K562 (cell line): ENCODE results near the gene RHPN2. TPM values are rescaled to one million over a fixed set of nuclear protein-coding genes. Genes with fewer than 3 reads are reported as not detected.

Experiments
- ATF1 ChIP-seq, 2 experiments: fragments of 450-650 bp in 1 of 2; IDR thresholded peaks; 2 replicates each; pipeline ENCODE4 v1.6.1; 2016; ENCODE audit warnings: missing compliant biosample characterization in 1 of 2, missing genetic modification characterization in 1 of 2
- CAMTA2 ChIP-seq: fragments of 250-450 bp; sonication (Bioruptor Pico); conservative IDR thresholded peaks from 2 replicates; pipeline ENCODE4 v1.5.1; 2022
- FOXJ2 ChIP-seq: fragments of 200-800 bp; sonication (Bioruptor generic); IDR thresholded peaks from 2 replicates; pipeline ENCODE4 v1.6.1; 2016; ENCODE audit warnings: missing genetic modification characterization, missing compliant biosample characterization
- FOXJ3 ChIP-seq: sonication (generic); formaldehyde crosslinking; IDR thresholded peaks from 2 replicates; pipeline ENCODE4 v1.4.0; 2020; ENCODE audit warnings: mild to moderate bottlenecking, missing genetic modification reagents
- HSF4 ChIP-seq: fragments of 250-450 bp; sonication (Bioruptor Pico); IDR thresholded peaks from 2 replicates; pipeline ENCODE4 v2.1.2; 2022; ENCODE audit warnings: mild to moderate bottlenecking, moderate library complexity, borderline replicate concordance
- POLR2AphosphoS5 ChIP-seq: IDR thresholded peaks from 2 replicates; pipeline ENCODE4 v1.6.1; 2011; ENCODE audit warnings: mild to moderate bottlenecking, low read depth, low read length, moderate library complexity; ENCODE audit not compliant: control insufficient read depth, insufficient read depth
- RNF2 ChIP-seq: sonication (generic); IDR thresholded peaks from 2 replicates; pipeline ENCODE4 v1.6.1; 2016
- SRSF7 ChIP-seq: fragments of 200-400 bp; formaldehyde crosslinking; optimal IDR thresholded peaks from 2 replicates; pipeline ENCODE3; 2017; ENCODE audit warnings: mild to moderate bottlenecking, low read depth, low read length
- TARDBP ChIP-seq: fragments of 450-650 bp; IDR thresholded peaks from 2 replicates; pipeline ENCODE4 v1.6.1; 2016
- TCF7L2 ChIP-seq: fragments of 150-350 bp; IDR thresholded peaks from 2 replicates; pipeline ENCODE4 v1.6.1; 2016; ENCODE audit warnings: low read depth, mild to moderate bottlenecking, low read length, moderate library complexity
- TRIM28 ChIP-seq: fragments of 450-650 bp; IDR thresholded peaks from 2 replicates; pipeline ENCODE4 v1.6.1; 2017
- ZFP36 ChIP-seq: fragments of 150-350 bp; IDR thresholded peaks from 2 replicates; pipeline ENCODE4 v1.6.1; 2018; ENCODE audit warnings: low read length, low read depth; ENCODE audit not compliant: partially characterized antibody
- ZNF175 ChIP-seq: fragments of 200-800 bp; sonication (Bioruptor generic); IDR thresholded peaks from 2 replicates; pipeline ENCODE4 v1.6.1; 2016; ENCODE audit warnings: low read depth, mild to moderate bottlenecking, missing genetic modification characterization, missing compliant biosample characterization
- polyA plus RNA-seq, 8 experiments: library from polyadenylated mRNA; depleted of rRNA in 4 of 8; stranded (reverse) in 5 of 8; unstranded in 3 of 8; fragments of >200 nt; fragmentation: Nextera tagmentation in 2 of 8; fragmentation: Illumina TruSeq in 1 of 8; extraction: Ambion mirVana in 2 of 8; extraction: Trizol in 1 of 8; gene quantifications; 2 replicates each; pipeline versions ENCODE4 v1.2.1 to v1.2.3, GENCODE V29; 2011 to 2014; ENCODE audit warnings: inconsistent platforms in 1 of 8, missing spikeins in 1 of 8
- total RNA-seq, 7 experiments: library from RNA; depleted of rRNA in 6 of 7; stranded (reverse); fragments of >200 nt in 6 of 7; fragmentation: Illumina TruSeq in 2 of 7; extraction: Trizol in 2 of 7; gene quantifications; 2 replicates each; pipeline versions ENCODE4 v1.2.1 to v1.2.3, GENCODE V29; 2011 to 2021; ENCODE audit warnings: low replicate concordance in 1 of 7
- TF ChIP-seq, protein P1 (sequence below), 2 experiments: fragments of 450-650 bp; IDR thresholded peaks; 2 replicates each; pipeline ENCODE4 v1.6.1; 2018; ENCODE audit warnings: mild to moderate bottlenecking in 2 of 2, low read depth in 1 of 2; ENCODE audit not compliant: partially characterized antibody in 2 of 2
- TF ChIP-seq, protein P2 (sequence below): sonication (generic); formaldehyde crosslinking; IDR thresholded peaks from 2 replicates; pipeline ENCODE4 v1.9.0; 2022; ENCODE audit warnings: mild to moderate bottlenecking, missing genetic modification reagents
- TF ChIP-seq, protein P3 (sequence below): fragments of 250-450 bp; sonication (Bioruptor Pico); IDR thresholded peaks from 2 replicates; pipeline ENCODE4 v1.8.0; 2022; ENCODE audit warnings: moderate library complexity, mild to moderate bottlenecking, inconsistent platforms
- TF ChIP-seq, protein P4 (sequence below), 2 experiments: IDR thresholded peaks; 2 replicates each; pipeline ENCODE4 v1.6.1; 2011; ENCODE audit warnings: borderline replicate concordance in 1 of 2, control low read depth in 1 of 2, low read depth in 1 of 2, low read length in 1 of 2, mild to moderate bottlenecking in 1 of 2, mixed read lengths in 1 of 2, moderate library complexity in 1 of 2; ENCODE audit not compliant: insufficient read depth in 1 of 2, insufficient read length in 1 of 2, poor library complexity in 1 of 2, severe bottlenecking in 1 of 2; ENCODE audit errors: extremely low read depth in 1 of 2
- TF ChIP-seq, protein P5 (sequence below): sonication (generic); formaldehyde crosslinking; IDR thresholded peaks from 2 replicates; pipeline ENCODE4 v1.8.1; 2023; ENCODE audit warnings: mild to moderate bottlenecking, missing genetic modification reagents, moderate library complexity

Gene RHPN2
- total and polyA plus RNA-seq, 9 of the 15 experiments (the other 6 are each of a cell fraction or from before 2014, with no cell fraction given) = 0.63 to 9.9 (median 3.2) TPM

DNA sequence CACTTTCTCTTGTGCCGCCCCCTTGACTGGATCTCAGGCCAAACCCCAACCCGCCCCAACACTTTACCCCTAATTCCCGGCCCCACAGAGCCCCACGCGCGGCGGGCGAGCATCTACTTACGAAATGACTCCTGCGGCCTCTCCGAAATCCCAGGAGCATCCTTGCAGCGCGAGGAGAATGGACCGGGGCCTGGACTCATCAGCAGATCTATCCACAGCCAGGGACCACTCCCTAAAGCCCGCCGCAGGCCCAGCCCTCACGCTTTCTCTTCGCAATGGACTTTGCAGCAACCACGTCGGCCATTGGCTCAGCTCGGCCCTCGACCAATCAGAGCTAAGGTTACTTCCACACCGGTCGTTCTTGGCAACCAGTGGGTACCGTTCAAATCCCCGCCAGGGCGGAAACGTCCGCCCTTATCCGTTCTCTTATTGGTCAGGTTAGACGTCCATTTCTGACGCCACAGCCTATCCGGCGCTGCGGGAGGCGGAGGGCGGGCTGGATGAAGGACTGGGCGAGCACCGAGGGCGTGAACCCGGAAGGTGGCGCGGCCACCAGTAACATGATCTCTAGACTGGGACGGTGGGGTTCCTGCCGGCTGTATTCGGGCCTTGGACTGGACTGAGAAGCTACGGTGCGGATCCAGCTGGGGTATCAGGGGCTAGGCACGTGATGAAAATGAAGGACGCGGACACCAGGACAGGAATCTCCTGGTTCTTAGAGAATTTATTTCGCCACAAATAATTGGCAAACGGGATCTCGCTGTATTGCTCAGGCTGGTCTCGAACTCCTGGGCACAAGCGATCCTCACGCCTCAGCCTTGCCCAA lies 92.8 kb downstream of the RHPN2 start, which contains the start of the genes CEP89 and FAAP24 (continued):
- TF ChIP-seq, protein P1, sequence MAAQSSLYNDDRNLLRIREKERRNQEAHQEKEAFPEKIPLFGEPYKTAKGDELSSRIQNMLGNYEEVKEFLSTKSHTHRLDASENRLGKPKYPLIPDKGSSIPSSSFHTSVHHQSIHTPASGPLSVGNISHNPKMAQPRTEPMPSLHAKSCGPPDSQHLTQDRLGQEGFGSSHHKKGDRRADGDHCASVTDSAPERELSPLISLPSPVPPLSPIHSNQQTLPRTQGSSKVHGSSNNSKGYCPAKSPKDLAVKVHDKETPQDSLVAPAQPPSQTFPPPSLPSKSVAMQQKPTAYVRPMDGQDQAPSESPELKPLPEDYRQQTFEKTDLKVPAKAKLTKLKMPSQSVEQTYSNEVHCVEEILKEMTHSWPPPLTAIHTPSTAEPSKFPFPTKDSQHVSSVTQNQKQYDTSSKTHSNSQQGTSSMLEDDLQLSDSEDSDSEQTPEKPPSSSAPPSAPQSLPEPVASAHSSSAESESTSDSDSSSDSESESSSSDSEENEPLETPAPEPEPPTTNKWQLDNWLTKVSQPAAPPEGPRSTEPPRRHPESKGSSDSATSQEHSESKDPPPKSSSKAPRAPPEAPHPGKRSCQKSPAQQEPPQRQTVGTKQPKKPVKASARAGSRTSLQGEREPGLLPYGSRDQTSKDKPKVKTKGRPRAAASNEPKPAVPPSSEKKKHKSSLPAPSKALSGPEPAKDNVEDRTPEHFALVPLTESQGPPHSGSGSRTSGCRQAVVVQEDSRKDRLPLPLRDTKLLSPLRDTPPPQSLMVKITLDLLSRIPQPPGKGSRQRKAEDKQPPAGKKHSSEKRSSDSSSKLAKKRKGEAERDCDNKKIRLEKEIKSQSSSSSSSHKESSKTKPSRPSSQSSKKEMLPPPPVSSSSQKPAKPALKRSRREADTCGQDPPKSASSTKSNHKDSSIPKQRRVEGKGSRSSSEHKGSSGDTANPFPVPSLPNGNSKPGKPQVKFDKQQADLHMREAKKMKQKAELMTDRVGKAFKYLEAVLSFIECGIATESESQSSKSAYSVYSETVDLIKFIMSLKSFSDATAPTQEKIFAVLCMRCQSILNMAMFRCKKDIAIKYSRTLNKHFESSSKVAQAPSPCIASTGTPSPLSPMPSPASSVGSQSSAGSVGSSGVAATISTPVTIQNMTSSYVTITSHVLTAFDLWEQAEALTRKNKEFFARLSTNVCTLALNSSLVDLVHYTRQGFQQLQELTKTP (IDR thresholded peaks at IDR 0.05; ENCODE audit: low read depth in 1 of 2, partially characterized antibody in 2 of 2) = peak in 1 of 2 experiments; percentile 57
- TF ChIP-seq, protein P2, sequence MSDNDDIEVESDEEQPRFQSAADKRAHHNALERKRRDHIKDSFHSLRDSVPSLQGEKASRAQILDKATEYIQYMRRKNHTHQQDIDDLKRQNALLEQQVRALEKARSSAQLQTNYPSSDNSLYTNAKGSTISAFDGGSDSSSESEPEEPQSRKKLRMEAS (CRISPR knock-in tag) = 0 out of 2 replicates have a peak, but pooled peaks have one; percentile 26
- TF ChIP-seq SRSF7 (no peak), HSF4 (CRISPR knock-in tag) (no peak), POLR2AphosphoS5 (peak; percentile 76; the same call in 1 of the 2 replicates), CAMTA2 (CRISPR knock-in tag) (0 out of 2 replicates have a peak, but pooled peaks have one; percentile 42), ZNF175 (CRISPR knock-in tag) (no peak), TRIM28 (no peak), FOXJ2 (tag) (peak; percentile 58; the same call in 1 of the 2 replicates), ZFP36 (no peak), RNF2 (0 out of 2 replicates have a peak, but pooled peaks have one; percentile 48), TARDBP (0 out of 2 replicates have a peak, but pooled peaks have one; percentile 55), ATF1 (CRISPR knock-in tag; IDR thresholded peaks at IDR 0.05) (no peak), ATF1 (tag; IDR thresholded peaks at IDR 0.05) (peak; percentile 96), FOXJ3 (no peak), TCF7L2 (no peak)
- TF ChIP-seq, protein P3, sequence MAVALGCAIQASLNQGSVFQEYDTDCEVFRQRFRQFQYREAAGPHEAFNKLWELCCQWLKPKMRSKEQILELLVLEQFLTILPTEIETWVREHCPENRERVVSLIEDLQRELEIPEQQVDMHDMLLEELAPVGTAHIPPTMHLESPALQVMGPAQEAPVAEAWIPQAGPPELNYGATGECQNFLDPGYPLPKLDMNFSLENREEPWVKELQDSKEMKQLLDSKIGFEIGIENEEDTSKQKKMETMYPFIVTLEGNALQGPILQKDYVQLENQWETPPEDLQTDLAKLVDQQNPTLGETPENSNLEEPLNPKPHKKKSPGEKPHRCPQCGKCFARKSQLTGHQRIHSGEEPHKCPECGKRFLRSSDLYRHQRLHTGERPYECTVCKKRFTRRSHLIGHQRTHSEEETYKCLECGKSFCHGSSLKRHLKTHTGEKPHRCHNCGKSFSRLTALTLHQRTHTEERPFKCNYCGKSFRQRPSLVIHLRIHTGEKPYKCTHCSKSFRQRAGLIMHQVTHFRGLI (CRISPR knock-in tag) = no peak
- TF ChIP-seq, protein P4, sequence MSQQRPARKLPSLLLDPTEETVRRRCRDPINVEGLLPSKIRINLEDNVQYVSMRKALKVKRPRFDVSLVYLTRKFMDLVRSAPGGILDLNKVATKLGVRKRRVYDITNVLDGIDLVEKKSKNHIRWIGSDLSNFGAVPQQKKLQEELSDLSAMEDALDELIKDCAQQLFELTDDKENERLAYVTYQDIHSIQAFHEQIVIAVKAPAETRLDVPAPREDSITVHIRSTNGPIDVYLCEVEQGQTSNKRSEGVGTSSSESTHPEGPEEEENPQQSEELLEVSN (IDR thresholded peaks at IDR 0.05; ENCODE audit: borderline replicate concordance in 1 of 2, extremely low read depth in 1 of 2, insufficient read depth in 1 of 2, insufficient read length in 1 of 2, low read depth in 1 of 2, low read length in 1 of 2, poor library complexity in 1 of 2, severe bottlenecking in 1 of 2) = peak; percentile 18 to 23
- TF ChIP-seq, protein P5, sequence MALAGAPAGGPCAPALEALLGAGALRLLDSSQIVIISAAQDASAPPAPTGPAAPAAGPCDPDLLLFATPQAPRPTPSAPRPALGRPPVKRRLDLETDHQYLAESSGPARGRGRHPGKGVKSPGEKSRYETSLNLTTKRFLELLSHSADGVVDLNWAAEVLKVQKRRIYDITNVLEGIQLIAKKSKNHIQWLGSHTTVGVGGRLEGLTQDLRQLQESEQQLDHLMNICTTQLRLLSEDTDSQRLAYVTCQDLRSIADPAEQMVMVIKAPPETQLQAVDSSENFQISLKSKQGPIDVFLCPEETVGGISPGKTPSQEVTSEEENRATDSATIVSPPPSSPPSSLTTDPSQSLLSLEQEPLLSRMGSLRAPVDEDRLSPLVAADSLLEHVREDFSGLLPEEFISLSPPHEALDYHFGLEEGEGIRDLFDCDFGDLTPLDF (CRISPR knock-in tag) = peak; percentile 58; the same call in 1 of the 2 replicates
